Type B pancreatic cell (in vitro differentiated cells): ENCODE measurements around the gene GP5. TPM values are rescaled to one million over a fixed set of nuclear protein-coding genes. Genes with fewer than 3 reads are reported as not detected.

Source experiments
- DNase-seq: peaks from one replicate; pipeline ENCODE4 v3.0.0; 2021; ENCODE audit warnings: mixed read lengths; ENCODE audit not compliant: unreplicated experiment; ENCODE audit errors: extremely low spot score
- H3K27ac Mint-ChIP-seq: 2 replicates; pipeline ENCODE4 v1.8.0; 2021; ENCODE audit warnings: mild to moderate bottlenecking, mixed read lengths
- H3K27me3 Mint-ChIP-seq: 2 replicates; pipeline ENCODE4 v1.8.0; 2021; ENCODE audit warnings: mixed read lengths
- H3K36me3 Mint-ChIP-seq: 2 replicates; pipeline ENCODE4 v1.8.0; 2021; ENCODE audit warnings: mixed read lengths
- H3K4me1 Mint-ChIP-seq: one replicate; pipeline ENCODE4 v1.8.0; 2021; ENCODE audit warnings: mixed read lengths; ENCODE audit not compliant: unreplicated experiment
- H3K4me3 Mint-ChIP-seq: 2 replicates; pipeline ENCODE4 v1.8.0; 2021; ENCODE audit warnings: mild to moderate bottlenecking, mixed read lengths
- H3K9me3 Mint-ChIP-seq: 2 replicates; pipeline ENCODE4 v1.8.0; 2021; ENCODE audit warnings: mixed read lengths
- CTCF ChIP-seq: fragments of 200-600 bp; sonication (generic); conservative IDR thresholded peaks from 2 replicates; pipeline ENCODE4 v1.5.0; 2021; ENCODE audit warnings: antibody characterized with exemption, mild to moderate bottlenecking
- total RNA-seq: library from RNA; stranded (reverse); gene quantifications from 2 replicates; pipeline ENCODE4 v1.2.1, GENCODE V29; 2021; ENCODE audit warnings: low replicate concordance

Gene GP5
- total RNA-seq, 1 donor from 2014 or later = 0.10 TPM

- Mint-ChIP-seq H3K36me3 (peaks cover 15% of the 10 kb centered on the region), H3K27me3 (no peaks in the 10 kb centered on the region), H3K4me1 (no peaks in the 10 kb centered on the region), H3K4me3 (no peak overlapping the region), H3K27ac (no peak overlapping the region), H3K9me3 (no peaks in the 10 kb centered on the region)
- TF ChIP-seq CTCF = no peak
- no peak for DNase-seq
These were observed 25.9 kb upstream of the GP5 start for GRCh38 chr3:194424953-194425352.

DNA sequence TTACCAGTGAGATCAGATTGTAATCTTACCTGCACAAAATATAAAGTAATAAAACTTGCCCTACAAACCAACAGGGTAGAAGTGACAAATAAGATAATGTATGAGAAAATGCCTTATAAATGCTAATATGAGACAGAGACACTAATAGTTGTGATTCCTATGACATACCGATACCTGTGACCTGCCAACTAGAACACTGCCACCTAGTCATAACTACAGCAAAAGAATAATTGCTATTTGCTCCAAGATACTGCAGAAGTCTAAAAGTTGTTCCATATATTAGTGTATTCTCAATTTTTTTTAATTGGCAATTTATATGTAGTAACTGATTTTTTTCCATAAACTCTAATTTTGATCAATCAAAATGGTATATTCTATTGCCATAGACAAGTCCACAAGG is 25.3 kb upstream of the GP5 start:
- no peak overlapping the region for H3K27ac Mint-ChIP-seq
- TF ChIP-seq CTCF = no peak
- H3K4me3 Mint-ChIP-seq = no peak overlapping the region
- H3K27me3 Mint-ChIP-seq = no peaks in the 10 kb centered on the region
- H3K9me3 Mint-ChIP-seq = no peaks in the 10 kb centered on the region
- DNase-seq = no peak
- H3K36me3 Mint-ChIP-seq = peaks cover 12% of the 10 kb centered on the region
- no peaks in the 10 kb centered on the region for H3K4me1 Mint-ChIP-seq

- H3K27me3 Mint-ChIP-seq = no peaks in the 10 kb centered on the region
- no peak overlapping the region for H3K4me3 Mint-ChIP-seq
- no peak overlapping the region for H3K27ac Mint-ChIP-seq
- no peak for DNase-seq
- TF ChIP-seq CTCF = no peak
- no peaks in the 10 kb centered on the region for H3K4me1 Mint-ChIP-seq
- H3K36me3 Mint-ChIP-seq = peaks cover 19% of the 10 kb centered on the region
- H3K9me3 Mint-ChIP-seq = no peaks in the 10 kb centered on the region
These were observed 24.3 kb upstream of the GP5 start for GRCh38 chr3:194423317-194423716.

- H3K36me3 Mint-ChIP-seq = peaks cover 19% of the 10 kb centered on the region
- no peak for DNase-seq
- H3K27ac Mint-ChIP-seq = no peak overlapping the region
- no peak for TF ChIP-seq CTCF
- no peaks in the 10 kb centered on the region for H3K27me3 Mint-ChIP-seq
- no peaks in the 10 kb centered on the region for H3K9me3 Mint-ChIP-seq
- H3K4me3 Mint-ChIP-seq = no peak overlapping the region
- no peaks in the 10 kb centered on the region for H3K4me1 Mint-ChIP-seq
These were observed 23.1 kb upstream of the GP5 start for GRCh38 chr3:194422188-194422587.

- TF ChIP-seq CTCF = no peak
- Mint-ChIP-seq H3K27ac (no peak overlapping the region), H3K4me3 (no peak overlapping the region), H3K36me3 (peaks cover 23% of the 10 kb centered on the region), H3K4me1 (no peaks in the 10 kb centered on the region), H3K9me3 (no peaks in the 10 kb centered on the region), H3K27me3 (no peaks in the 10 kb centered on the region)
- no peak for DNase-seq
These were observed 19.6 kb upstream of the GP5 start for GRCh38 chr3:194418671-194419070.

- Mint-ChIP-seq H3K4me3 (no peak overlapping the region), H3K36me3 (peaks cover 5% of the 10 kb centered on the region), H3K4me1 (peaks cover 4% of the 10 kb centered on the region), H3K27ac (no peak overlapping the region), H3K9me3 (no peaks in the 10 kb centered on the region), H3K27me3 (no peaks in the 10 kb centered on the region)
- TF ChIP-seq CTCF = no peak
- no peak for DNase-seq
These were observed 8.4 kb upstream of the GP5 start for GRCh38 chr3:194407423-194407822.
